Keratinocyte (primary cell): ENCODE measurements around the gene SEZ6. TPM values are rescaled to one million over a fixed set of nuclear protein-coding genes. Genes with fewer than 3 reads are reported as not detected.

Source experiments
- DNase-seq: peaks from one replicate; pipeline ENCODE4 v3.0.0-alpha.2; 2011; ENCODE audit warnings: low read depth, missing footprints, low spot score
- FAIRE-seq: peaks from 2 replicates; lab custom pipeline; 2011; peaks lifted over from hg19 to GRCh38; lab: Jason Lieb, UNC
- H2AFZ ChIP-seq: 2 replicates; pipeline ENCODE4 v1.6.0; 2012; ENCODE audit warnings: low read length, control low read depth, inconsistent platforms; ENCODE audit not compliant: control insufficient read depth
- H3K27ac ChIP-seq: 2 replicates; pipeline ENCODE4 v1.5.1; 2011; ENCODE audit warnings: low read length; ENCODE audit not compliant: control insufficient read depth, insufficient read depth
- H3K27me3 ChIP-seq: 3 replicates; pipeline ENCODE4 v1.6.0; 2011; ENCODE audit warnings: low read length; ENCODE audit not compliant: control insufficient read depth, insufficient read depth; ENCODE audit errors: extremely low read depth
- H3K36me3 ChIP-seq, 2 experiments: 2 replicates in 1 of 2; 3 replicates in 1 of 2; pipeline ENCODE4 v1.5.1; 2011; ENCODE audit warnings: low read length in 2 of 2, mild to moderate bottlenecking in 1 of 2; ENCODE audit not compliant: control insufficient read depth in 2 of 2, insufficient read depth in 2 of 2; ENCODE audit errors: extremely low read depth in 1 of 2
- H3K4me1 ChIP-seq: 3 replicates; pipeline ENCODE4 v1.5.1; 2011; ENCODE audit warnings: low read length; ENCODE audit not compliant: control insufficient read depth, insufficient read depth; ENCODE audit errors: extremely low read depth
- H3K4me2 ChIP-seq: 3 replicates; pipeline ENCODE4 v1.6.0; 2011; ENCODE audit warnings: low read depth, low read length; ENCODE audit not compliant: control insufficient read depth, insufficient read depth; ENCODE audit errors: extremely low read depth
- H3K4me3 ChIP-seq, 3 experiments: fragments of 200-600 bp in 1 of 3; sonication (generic) in 1 of 3; 2 replicates in 2 of 3; 3 replicates in 1 of 3; pipeline ENCODE4 v1.5.1; 2011 to 2016; ENCODE audit warnings: low read length in 3 of 3, mild to moderate bottlenecking in 3 of 3, control low read depth in 2 of 3, inconsistent platforms in 1 of 3, low read depth in 1 of 3, mixed read lengths in 1 of 3, mixed run types in 1 of 3, moderate library complexity in 1 of 3; ENCODE audit not compliant: control insufficient read depth in 2 of 3, insufficient read depth in 2 of 3; ENCODE audit errors: extremely low read depth in 1 of 3
- H3K79me2 ChIP-seq: 2 replicates; pipeline ENCODE4 v1.6.0; 2012; ENCODE audit warnings: low read length; ENCODE audit not compliant: control insufficient read depth, insufficient read depth
- H3K9ac ChIP-seq: 3 replicates; pipeline ENCODE4 v1.6.0; 2011; ENCODE audit warnings: low read length; ENCODE audit not compliant: control insufficient read depth, insufficient read depth; ENCODE audit errors: extremely low read depth
- H3K9me1 ChIP-seq: 3 replicates; pipeline ENCODE4 v1.6.0; 2011; ENCODE audit warnings: low read length; ENCODE audit not compliant: control insufficient read depth, insufficient read depth; ENCODE audit errors: extremely low read depth
- H3K9me3 ChIP-seq: 2 replicates; pipeline ENCODE4 v1.5.1; 2012; ENCODE audit warnings: low read depth, low read length; ENCODE audit not compliant: control insufficient read depth
- H4K20me1 ChIP-seq: 3 replicates; pipeline ENCODE4 v1.6.0; 2011; ENCODE audit warnings: low read length; ENCODE audit not compliant: control insufficient read depth, insufficient read depth; ENCODE audit errors: extremely low read depth
- CTCF ChIP-seq, 3 experiments: IDR thresholded peaks in 1 of 3; conservative IDR thresholded peaks in 1 of 3; optimal IDR thresholded peaks in 1 of 3; 2 replicates in 2 of 3; 3 replicates in 1 of 3; pipeline versions ENCODE3 to v1.5.1; 2011; ENCODE audit warnings: low read length in 3 of 3, mild to moderate bottlenecking in 3 of 3, moderate library complexity in 2 of 3, control low read depth in 1 of 3, inconsistent platforms in 1 of 3; ENCODE audit not compliant: insufficient read depth in 2 of 3; ENCODE audit errors: extremely low read depth in 1 of 3
- EZH2 ChIP-seq: IDR thresholded peaks from one replicate; pipeline ENCODE4 v1.6.1; 2012; ENCODE audit warnings: inconsistent platforms, mild to moderate bottlenecking, low read length, moderate library complexity
- dilution Hi-C: fragments of 300-500 bp; cut with MboI; formaldehyde crosslinking; loops from one replicate; pipeline ENCODE4 v1.7.0; 2020; ENCODE audit warnings: low sequenced_read_pairs; ENCODE audit not compliant: extremely low pct_ligation_motif_present
- polyA plus RNA-seq, 5 experiments: library from polyadenylated mRNA; depleted of rRNA in 3 of 5; stranded (reverse) in 3 of 5; stranded (forward) in 1 of 5; unstranded in 1 of 5; fragments of >200 nt; gene quantifications; 1 replicate in 1 of 5; 2 replicates in 3 of 5; 3 replicates in 1 of 5; pipeline versions ENCODE4 v1.2.1 to v1.2.3, GENCODE V29; 2011 to 2012; ENCODE audit warnings: missing spikeins in 2 of 5, low read depth in 1 of 5, low replicate concordance in 1 of 5

The SEZ6 gene
- polyA plus RNA-seq, 1 donor (not counting 4 experiments of a cell fraction or from before 2014, with no cell fraction given) = not detected

DNA sequence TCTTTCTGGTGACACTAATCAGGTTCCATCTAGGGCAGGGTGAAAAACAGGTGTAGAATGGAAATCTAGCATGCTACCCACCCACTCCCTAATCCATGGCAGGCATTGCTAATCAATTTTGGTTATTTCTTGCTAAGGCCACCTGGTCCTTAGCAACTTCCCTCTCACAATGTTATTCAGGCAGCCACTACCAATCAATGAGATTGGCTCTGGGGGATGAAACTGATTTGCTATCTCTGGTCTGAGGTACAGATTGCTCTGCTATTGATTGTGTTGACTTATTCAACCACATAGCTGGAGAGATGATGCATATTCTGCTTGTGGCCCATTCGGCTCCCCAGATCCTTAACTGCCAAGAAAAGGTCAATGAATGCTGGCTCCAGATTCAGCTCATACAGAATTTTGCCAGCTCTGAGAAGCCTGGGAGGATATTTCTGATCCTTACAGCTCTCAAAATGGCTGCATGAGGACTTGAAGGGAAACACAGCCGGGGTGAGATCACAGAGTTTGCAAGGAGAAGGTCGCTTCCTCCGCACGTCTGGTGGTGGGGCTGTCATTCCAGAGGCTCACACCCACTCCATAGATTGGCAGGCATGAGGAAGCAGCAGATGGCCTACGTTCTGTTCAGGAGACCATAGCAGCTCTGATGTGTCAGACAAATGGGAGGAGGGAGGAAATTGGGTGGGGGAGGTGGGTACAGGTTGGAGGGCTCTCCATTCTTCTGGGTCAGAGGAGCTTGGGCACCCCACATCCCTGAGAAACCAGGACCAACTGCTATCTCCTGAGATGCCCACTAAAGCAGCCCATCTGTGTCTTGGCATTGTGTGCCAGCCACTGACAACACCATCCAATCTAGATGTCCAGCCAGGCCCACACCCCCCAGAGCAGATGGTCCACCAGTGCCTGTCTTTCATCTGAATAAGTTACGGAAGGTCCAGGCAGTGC lies 22.3 kb downstream of the SEZ6 start:
- dilution Hi-C loops = no loop called here
- no peak for TF ChIP-seq EZH2
- no peak overlapping the region for H3K27ac ChIP-seq

GRCh38 chr17:28982131-28982793 lies 23.6 kb downstream of the SEZ6 start:
- dilution Hi-C loops = no loop called here
- FAIRE-seq = no peak
- no peaks in the 10 kb centered on the region for H3K9me3 ChIP-seq
- H2AFZ ChIP-seq = no peak overlapping the region
- TF ChIP-seq EZH2 (no peak), CTCF (optimal IDR thresholded peaks at IDR 0.05 in 1 of 3, IDR thresholded peaks at IDR 0.05 in 1 of 3, conservative IDR thresholded peaks at IDR 0.05 in 1 of 3; ENCODE audit: extremely low read depth in 1 of 3, insufficient read depth in 2 of 3, low read length in 3 of 3) (no peak)
- no peak overlapping the region for H3K4me2 ChIP-seq
- no peaks in the 10 kb centered on the region for H3K9me1 ChIP-seq
- H3K27me3 ChIP-seq = peaks cover 38% of the 10 kb centered on the region
- no peaks in the 10 kb centered on the region for H3K79me2 ChIP-seq
- H3K27ac ChIP-seq = no peak overlapping the region
- no peak for DNase-seq
- H4K20me1 ChIP-seq = no peaks in the 10 kb centered on the region
- no peak overlapping the region for H3K9ac ChIP-seq
- no peaks in the 10 kb centered on the region for H3K4me1 ChIP-seq
- no peak overlapping the region for H3K4me3 ChIP-seq
- no peaks in the 10 kb centered on the region for H3K36me3 ChIP-seq

More for the DNA sequence above, 22.3 kb downstream of the SEZ6 start:
- DNase-seq (no peak), FAIRE-seq (no peak)
- no peaks in the 10 kb centered on the region for H3K9me3 ChIP-seq
- H3K4me1 ChIP-seq = no peaks in the 10 kb centered on the region
- H3K4me2 ChIP-seq = no peak overlapping the region
- no peak overlapping the region for H2AFZ ChIP-seq
- no peaks in the 10 kb centered on the region for H3K36me3 ChIP-seq
- H3K9ac ChIP-seq = no peak overlapping the region
- no peaks in the 10 kb centered on the region for H3K9me1 ChIP-seq
- H3K27me3 ChIP-seq = peaks cover 39% of the 10 kb centered on the region
- no peak overlapping the region for H3K4me3 ChIP-seq
- H3K79me2 ChIP-seq = no peaks in the 10 kb centered on the region
- no peaks in the 10 kb centered on the region for H4K20me1 ChIP-seq
